Measurements from ENCODE around the gene ITPR3. TPM values are rescaled to one million over a fixed set of nuclear protein-coding genes. Genes with fewer than 3 reads are reported as not detected.

ITPR3 gene
- total and polyA plus RNA-seq, 2 of the 13 experiments (the other 11 are each of a cell fraction or from before 2014, with no cell fraction given): 3.8 to 21.4 TPM

GRCh38 chr6:33613146-33613794 is 7.9 kb upstream of the ITPR3 start (continued):
- TF ChIP-seq, protein P1, sequence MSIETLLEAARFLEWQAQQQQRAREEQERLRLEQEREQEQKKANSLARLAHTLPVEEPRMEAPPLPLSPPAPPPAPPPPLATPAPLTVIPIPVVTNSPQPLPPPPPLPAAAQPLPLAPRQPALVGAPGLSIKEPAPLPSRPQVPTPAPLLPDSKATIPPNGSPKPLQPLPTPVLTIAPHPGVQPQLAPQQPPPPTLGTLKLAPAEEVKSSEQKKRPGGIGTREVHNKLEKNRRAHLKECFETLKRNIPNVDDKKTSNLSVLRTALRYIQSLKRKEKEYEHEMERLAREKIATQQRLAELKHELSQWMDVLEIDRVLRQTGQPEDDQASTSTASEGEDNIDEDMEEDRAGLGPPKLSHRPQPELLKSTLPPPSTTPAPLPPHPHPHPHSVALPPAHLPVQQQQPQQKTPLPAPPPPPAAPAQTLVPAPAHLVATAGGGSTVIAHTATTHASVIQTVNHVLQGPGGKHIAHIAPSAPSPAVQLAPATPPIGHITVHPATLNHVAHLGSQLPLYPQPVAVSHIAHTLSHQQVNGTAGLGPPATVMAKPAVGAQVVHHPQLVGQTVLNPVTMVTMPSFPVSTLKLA (IDR thresholded peaks at IDR 0.05): peak; percentile 96
- TF ChIP-seq ZBTB21 (CRISPR knock-in tag; IDR thresholded peaks at IDR 0.05) (peak; percentile 88), TSC22D2 (CRISPR knock-in tag; IDR thresholded peaks at IDR 0.05; ENCODE audit: borderline replicate concordance) (peak; percentile 43; the same call in 1 of the 2 replicates), ATF7-NPFF (CRISPR knock-in tag; IDR thresholded peaks at IDR 0.05; ENCODE audit: low read depth) (no peak), ZNF878 (CRISPR knock-in tag; IDR thresholded peaks at IDR 0.05) (peak; percentile 43; the same call in 1 of the 2 replicates), ELF3 (CRISPR knock-in tag; IDR thresholded peaks at IDR 0.05) (peak; percentile 61), NR2F2 (IDR thresholded peaks at IDR 0.05; ENCODE audit: borderline replicate concordance, low read depth) (peak; percentile 89), ZNF563 (CRISPR knock-in tag; IDR thresholded peaks at IDR 0.05) (no peak), NPAS2 (CRISPR knock-in tag; IDR thresholded peaks at IDR 0.05; ENCODE audit: borderline replicate concordance) (no peak), ZNF3 (CRISPR knock-in tag; IDR thresholded peaks at IDR 0.05) (peak; percentile 51; the same call in 1 of the 2 replicates), THYN1 (CRISPR knock-in tag; IDR thresholded peaks at IDR 0.05; ENCODE audit: borderline replicate concordance, low read depth) (no peak), ZBTB49 (CRISPR knock-in tag; IDR thresholded peaks at IDR 0.05; ENCODE audit: borderline replicate concordance) (no peak), KAT8 (CRISPR knock-in tag; IDR thresholded peaks at IDR 0.05) (no peak; the same call in 1 of the 2 replicates), PITX1 (CRISPR knock-in tag; IDR thresholded peaks at IDR 0.05) (peak; percentile 54; the same call in 1 of the 2 replicates), HNRNPLL (IDR thresholded peaks at IDR 0.05; ENCODE audit: low read depth, low read length, poor library complexity, severe bottlenecking) (no peak), ZNF616 (CRISPR knock-in tag; IDR thresholded peaks at IDR 0.05; ENCODE audit: low read depth) (no peak)
- TF ChIP-seq, protein P2, sequence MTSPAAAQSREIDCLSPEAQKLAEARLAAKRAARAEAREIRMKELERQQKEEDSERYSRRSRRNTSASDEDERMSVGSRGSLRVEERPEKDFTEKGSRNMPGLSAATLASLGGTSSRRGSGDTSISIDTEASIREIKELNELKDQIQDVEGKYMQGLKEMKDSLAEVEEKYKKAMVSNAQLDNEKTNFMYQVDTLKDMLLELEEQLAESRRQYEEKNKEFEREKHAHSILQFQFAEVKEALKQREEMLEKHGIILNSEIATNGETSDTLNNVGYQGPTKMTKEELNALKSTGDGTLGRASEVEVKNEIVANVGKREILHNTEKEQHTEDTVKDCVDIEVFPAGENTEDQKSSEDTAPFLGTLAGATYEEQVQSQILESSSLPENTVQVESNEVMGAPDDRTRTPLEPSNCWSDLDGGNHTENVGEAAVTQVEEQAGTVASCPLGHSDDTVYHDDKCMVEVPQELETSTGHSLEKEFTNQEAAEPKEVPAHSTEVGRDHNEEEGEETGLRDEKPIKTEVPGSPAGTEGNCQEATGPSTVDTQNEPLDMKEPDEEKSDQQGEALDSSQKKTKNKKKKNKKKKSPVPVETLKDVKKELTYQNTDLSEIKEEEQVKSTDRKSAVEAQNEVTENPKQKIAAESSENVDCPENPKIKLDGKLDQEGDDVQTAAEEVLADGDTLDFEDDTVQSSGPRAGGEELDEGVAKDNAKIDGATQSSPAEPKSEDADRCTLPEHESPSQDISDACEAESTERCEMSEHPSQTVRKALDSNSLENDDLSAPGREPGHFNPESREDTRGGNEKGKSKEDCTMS (CRISPR knock-in tag; conservative IDR thresholded peaks at IDR 0.05): no peak
- TF ChIP-seq, protein P3, sequence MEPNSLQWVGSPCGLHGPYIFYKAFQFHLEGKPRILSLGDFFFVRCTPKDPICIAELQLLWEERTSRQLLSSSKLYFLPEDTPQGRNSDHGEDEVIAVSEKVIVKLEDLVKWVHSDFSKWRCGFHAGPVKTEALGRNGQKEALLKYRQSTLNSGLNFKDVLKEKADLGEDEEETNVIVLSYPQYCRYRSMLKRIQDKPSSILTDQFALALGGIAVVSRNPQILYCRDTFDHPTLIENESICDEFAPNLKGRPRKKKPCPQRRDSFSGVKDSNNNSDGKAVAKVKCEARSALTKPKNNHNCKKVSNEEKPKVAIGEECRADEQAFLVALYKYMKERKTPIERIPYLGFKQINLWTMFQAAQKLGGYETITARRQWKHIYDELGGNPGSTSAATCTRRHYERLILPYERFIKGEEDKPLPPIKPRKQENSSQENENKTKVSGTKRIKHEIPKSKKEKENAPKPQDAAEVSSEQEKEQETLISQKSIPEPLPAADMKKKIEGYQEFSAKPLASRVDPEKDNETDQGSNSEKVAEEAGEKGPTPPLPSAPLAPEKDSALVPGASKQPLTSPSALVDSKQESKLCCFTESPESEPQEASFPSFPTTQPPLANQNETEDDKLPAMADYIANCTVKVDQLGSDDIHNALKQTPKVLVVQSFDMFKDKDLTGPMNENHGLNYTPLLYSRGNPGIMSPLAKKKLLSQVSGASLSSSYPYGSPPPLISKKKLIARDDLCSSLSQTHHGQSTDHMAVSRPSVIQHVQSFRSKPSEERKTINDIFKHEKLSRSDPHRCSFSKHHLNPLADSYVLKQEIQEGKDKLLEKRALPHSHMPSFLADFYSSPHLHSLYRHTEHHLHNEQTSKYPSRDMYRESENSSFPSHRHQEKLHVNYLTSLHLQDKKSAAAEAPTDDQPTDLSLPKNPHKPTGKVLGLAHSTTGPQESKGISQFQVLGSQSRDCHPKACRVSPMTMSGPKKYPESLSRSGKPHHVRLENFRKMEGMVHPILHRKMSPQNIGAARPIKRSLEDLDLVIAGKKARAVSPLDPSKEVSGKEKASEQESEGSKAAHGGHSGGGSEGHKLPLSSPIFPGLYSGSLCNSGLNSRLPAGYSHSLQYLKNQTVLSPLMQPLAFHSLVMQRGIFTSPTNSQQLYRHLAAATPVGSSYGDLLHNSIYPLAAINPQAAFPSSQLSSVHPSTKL (CRISPR knock-in tag; IDR thresholded peaks at IDR 0.05): peak; percentile 97

Data from HepG2 (cell line).